OCI-LY1 (cell line): Measurements from ENCODE around the gene ZNF385C.
"Not testable (repeated sequence)": the region's sequence is repeated elsewhere in the genome, so short reads cannot be mapped to it uniquely, and the experiment has no call there.

Experiments
- H2AFZ ChIP-seq: fragments of 200-600 bp; sonication (generic), shearing (Covaris generic); 2 replicates; pipeline ENCODE4 v1.6.0; 2014; ENCODE audit warnings: antibody characterized with exemption, mild to moderate bottlenecking, low read length
- H3F3A ChIP-seq: fragments of 200-600 bp; sonication (generic), shearing (Covaris generic); 2 replicates; pipeline ENCODE4 v1.6.0; 2014; ENCODE audit warnings: mild to moderate bottlenecking, antibody characterized with exemption, low read length, moderate library complexity; ENCODE audit not compliant: insufficient read depth
- H3K27ac ChIP-seq: fragments of 200-600 bp; sonication (generic); 2 replicates; pipeline ENCODE4 v1.5.1; 2014; ENCODE audit warnings: low read length, mixed run types, mild to moderate bottlenecking, low read depth; ENCODE audit not compliant: poor library complexity, severe bottlenecking
- H3K27me3 ChIP-seq: fragments of 200-600 bp; sonication (generic); 2 replicates; pipeline ENCODE4 v1.6.0; 2014; ENCODE audit warnings: antibody characterized with exemption, mild to moderate bottlenecking, low read length, moderate library complexity; ENCODE audit not compliant: insufficient read depth
- H3K36me3 ChIP-seq: fragments of 200-600 bp; sonication (generic); 2 replicates; pipeline ENCODE4 v1.6.1; 2014; ENCODE audit warnings: mild to moderate bottlenecking, antibody characterized with exemption, low read length, moderate library complexity, mixed read lengths; ENCODE audit not compliant: insufficient read depth
- H3K4me1 ChIP-seq: fragments of 200-600 bp; sonication (generic); 2 replicates; pipeline ENCODE4 v1.5.1; 2014; ENCODE audit warnings: mild to moderate bottlenecking, low read length, moderate library complexity; ENCODE audit not compliant: insufficient read depth, severe bottlenecking
- H3K4me2 ChIP-seq: fragments of 200-600 bp; sonication (generic), shearing (Covaris generic); 2 replicates; pipeline ENCODE4 v1.6.1; 2014; ENCODE audit warnings: low read length
- H3K4me3 ChIP-seq: fragments of 200-600 bp; sonication (generic); 2 replicates; pipeline ENCODE4 v1.5.1; 2014; ENCODE audit warnings: low read length, low read depth, mild to moderate bottlenecking, mixed read lengths; ENCODE audit not compliant: poor library complexity, severe bottlenecking
- H3K79me2 ChIP-seq: fragments of 200-600 bp; shearing (Covaris generic); 2 replicates; pipeline ENCODE4 v1.6.1; 2016; ENCODE audit warnings: mixed run types, low read length, mixed read lengths; ENCODE audit not compliant: insufficient read depth
- H3K9ac ChIP-seq: fragments of 200-600 bp; sonication (generic), shearing (Covaris generic); 2 replicates; pipeline ENCODE4 v1.6.1; 2014; ENCODE audit warnings: mild to moderate bottlenecking, low read length, mixed read lengths
- H3K9me2 ChIP-seq: fragments of 200-600 bp; sonication (generic), shearing (Covaris generic); 2 replicates; pipeline ENCODE4 v1.6.1; 2014; ENCODE audit warnings: low read depth, mild to moderate bottlenecking, low read length, mixed read lengths
- H3K9me3 ChIP-seq: fragments of 200-600 bp; shearing (Covaris generic); 2 replicates; pipeline ENCODE4 v1.6.1; 2014; ENCODE audit warnings: low read length, mixed read lengths
- H4K20me1 ChIP-seq: fragments of 200-600 bp; sonication (generic), shearing (Covaris generic); 2 replicates; pipeline ENCODE4 v1.6.0; 2016; ENCODE audit warnings: mild to moderate bottlenecking, low read length; ENCODE audit not compliant: insufficient read depth
- CTCF ChIP-seq: fragments of 200-600 bp; sonication (generic), shearing (Covaris generic); IDR thresholded peaks from 2 replicates; pipeline ENCODE4 v1.5.1; 2017; ENCODE audit warnings: mild to moderate bottlenecking, antibody characterized with exemption, low read length, moderate library complexity, mixed read lengths
- EZH2 ChIP-seq: fragments of 200-600 bp; sonication (generic), shearing (Covaris generic); IDR thresholded peaks from 2 replicates; pipeline ENCODE4 v1.8.0; 2017; ENCODE audit warnings: borderline replicate concordance, mixed run types, mild to moderate bottlenecking, antibody characterized with exemption, low read length, moderate library complexity, mixed read lengths

The ZNF385C gene

GRCh38 chr17:42097691-42098631 lies at the start of gene ZNF385C:
ZNF385C (minus strand) TSS chr17:42098473; CDS start chr17:42063056, 35,417 bp downstream.
- H3K9me2 ChIP-seq, result no peaks in the 10 kb centered on the region
- no peak within 1 kb of the TSS for H3K27ac ChIP-seq
- H3K79me2 ChIP-seq, result no peaks in the 10 kb centered on the region
- H3F3A ChIP-seq, result no peaks in the 10 kb centered on the region
- H3K9me3 ChIP-seq, result no peaks in the 10 kb centered on the region
- H2AFZ ChIP-seq, result no peak within 1 kb of the TSS
- no peak for TF ChIP-seq EZH2
- no peak for TF ChIP-seq CTCF
- H3K36me3 ChIP-seq, result no peaks in the 10 kb centered on the region
- peak within 1 kb of the TSS; percentile 35 for H3K4me3 ChIP-seq
- no peak within 1 kb of the TSS; the same call in 1 of the 2 replicates for H3K9ac ChIP-seq
- H4K20me1 ChIP-seq, result no peaks in the 10 kb centered on the region
- peak within 1 kb of the TSS; percentile 55 for H3K4me2 ChIP-seq
- no peaks in the 10 kb centered on the region; the same call in 1 of the 2 replicates for H3K27me3 ChIP-seq
- H3K4me1 ChIP-seq, result peaks cover 10% of the 10 kb centered on the region

GRCh38 chr17:42146911-42147607 lies 48.8 kb upstream of the ZNF385C start:
- H3K9me3 ChIP-seq, result no peaks in the 10 kb centered on the region
- H3K4me3 ChIP-seq, result no peak overlapping the region
- TF ChIP-seq EZH2 (no peak), CTCF (no peak)
- no peaks in the 10 kb centered on the region for H4K20me1 ChIP-seq
- no peak overlapping the region for H3K9ac ChIP-seq
- no peak overlapping the region for H2AFZ ChIP-seq
- H3K9me2 ChIP-seq, result no peaks in the 10 kb centered on the region
- H3F3A ChIP-seq, result no peaks in the 10 kb centered on the region
- no peaks in the 10 kb centered on the region for H3K27me3 ChIP-seq
- H3K36me3 ChIP-seq, result peaks cover 46% of the 10 kb centered on the region
- H3K4me2 ChIP-seq, result no peak overlapping the region
- peaks cover 12% of the 10 kb centered on the region for H3K4me1 ChIP-seq
- H3K79me2 ChIP-seq, result peaks cover 25% of the 10 kb centered on the region
- H3K27ac ChIP-seq, result no peak overlapping the region

- H3K27me3 ChIP-seq, H3K9ac ChIP-seq, H4K20me1 ChIP-seq, H3K9me2 ChIP-seq, H3K9me3 ChIP-seq, H3K4me3 ChIP-seq, H3K27ac ChIP-seq, H3K4me2 ChIP-seq, H2AFZ ChIP-seq, H3F3A ChIP-seq: not testable (repeated sequence)
- Histone ChIP-seq H3K36me3 (peaks cover 37% of the 10 kb centered on the region), H3K4me1 (peaks cover 18% of the 10 kb centered on the region), H3K79me2 (peaks cover 11% of the 10 kb centered on the region)
Observed at GRCh38 chr17:42143138-42143537, 44.9 kb upstream of the ZNF385C start.
